ENCODE measurements around the gene SNX5. TPM values are rescaled to one million over a fixed set of nuclear protein-coding genes. Genes with fewer than 3 reads are reported as not detected.
A peak's percentile ranks its signal among the peaks of the same experiment; 100 is the strongest.

Gene SNX5
- total and polyA plus RNA-seq, 2 of the 13 experiments (the other 11 are each of a cell fraction or from before 2014, with no cell fraction given) = 664 to 1,040 TPM

DNA sequence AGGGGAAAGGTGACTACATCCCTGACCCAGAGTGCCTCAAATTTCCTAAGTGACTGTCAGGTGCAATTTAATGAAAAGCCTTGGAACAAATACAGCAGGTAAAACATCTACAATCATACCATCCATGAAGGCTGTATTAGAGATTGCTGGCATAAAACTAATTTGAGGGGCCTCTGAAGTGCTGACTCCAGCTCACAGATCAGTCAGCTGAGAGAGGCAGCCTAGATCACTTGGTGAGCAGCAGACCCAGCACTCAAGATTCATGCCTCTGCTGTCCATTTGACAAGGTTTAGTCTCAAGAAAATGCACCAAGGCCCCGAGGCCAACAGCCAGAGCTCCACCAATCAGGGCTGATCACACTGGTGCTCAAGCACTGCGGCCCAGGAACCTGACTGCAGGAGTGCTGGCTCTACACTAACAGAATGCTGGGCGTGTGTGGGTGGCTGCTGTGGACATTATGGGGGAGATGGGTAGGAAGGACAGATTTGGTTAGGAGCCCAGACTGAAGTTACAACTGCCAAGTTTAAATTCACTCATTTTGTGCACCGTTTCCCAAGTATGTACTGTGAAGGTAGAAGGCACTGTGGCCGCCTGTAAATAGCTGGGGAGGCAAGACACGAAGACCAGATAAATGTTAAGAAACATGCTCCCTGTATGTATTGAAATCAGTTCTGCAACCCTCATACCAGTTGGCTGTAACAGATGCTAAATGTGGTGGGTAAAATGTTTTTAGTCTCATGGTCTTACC is 28.2 kb downstream of the SNX5 start (continued):
- TF ChIP-seq ZNF646 (CRISPR knock-in tag; IDR thresholded peaks at IDR 0.05) (no peak), ZNF766 (CRISPR knock-in tag; IDR thresholded peaks at IDR 0.05; ENCODE audit: borderline replicate concordance) (0 out of 2 replicates have a peak, but pooled peaks have one; percentile 24), ZNF543 (CRISPR knock-in tag; IDR thresholded peaks at IDR 0.05) (no peak), ZSCAN31 (CRISPR knock-in tag; IDR thresholded peaks at IDR 0.05; ENCODE audit: low read depth) (peak; percentile 6; the same call in 1 of the 2 replicates), TERF1 (CRISPR knock-in tag; IDR thresholded peaks at IDR 0.05) (no peak), ZNF83 (CRISPR knock-in tag; IDR thresholded peaks at IDR 0.05; ENCODE audit: borderline replicate concordance) (no peak), DPF2 (CRISPR knock-in tag; IDR thresholded peaks at IDR 0.05; ENCODE audit: borderline replicate concordance, low read depth) (no peak; the same call in 1 of the 2 replicates), TAF1 (CRISPR knock-in tag; IDR thresholded peaks at IDR 0.05) (0 out of 2 replicates have a peak, but pooled peaks have one; percentile 31), TOE1 (CRISPR knock-in tag; IDR thresholded peaks at IDR 0.05) (no peak), ZFP82 (CRISPR knock-in tag; IDR thresholded peaks at IDR 0.05; ENCODE audit: borderline replicate concordance) (no peak), ZKSCAN1 (IDR thresholded peaks at IDR 0.05; ENCODE audit: low read length) (no peak)
- TF ChIP-seq, protein P1, sequence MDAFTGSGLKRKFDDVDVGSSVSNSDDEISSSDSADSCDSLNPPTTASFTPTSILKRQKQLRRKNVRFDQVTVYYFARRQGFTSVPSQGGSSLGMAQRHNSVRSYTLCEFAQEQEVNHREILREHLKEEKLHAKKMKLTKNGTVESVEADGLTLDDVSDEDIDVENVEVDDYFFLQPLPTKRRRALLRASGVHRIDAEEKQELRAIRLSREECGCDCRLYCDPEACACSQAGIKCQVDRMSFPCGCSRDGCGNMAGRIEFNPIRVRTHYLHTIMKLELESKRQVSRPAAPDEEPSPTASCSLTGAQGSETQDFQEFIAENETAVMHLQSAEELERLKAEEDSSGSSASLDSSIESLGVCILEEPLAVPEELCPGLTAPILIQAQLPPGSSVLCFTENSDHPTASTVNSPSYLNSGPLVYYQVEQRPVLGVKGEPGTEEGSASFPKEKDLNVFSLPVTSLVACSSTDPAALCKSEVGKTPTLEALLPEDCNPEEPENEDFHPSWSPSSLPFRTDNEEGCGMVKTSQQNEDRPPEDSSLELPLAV (CRISPR knock-in tag; conservative IDR thresholded peaks at IDR 0.05; ENCODE audit: low read depth) = peak; percentile 86; the same call in 1 of the 2 replicates
- TF ChIP-seq, protein P2, sequence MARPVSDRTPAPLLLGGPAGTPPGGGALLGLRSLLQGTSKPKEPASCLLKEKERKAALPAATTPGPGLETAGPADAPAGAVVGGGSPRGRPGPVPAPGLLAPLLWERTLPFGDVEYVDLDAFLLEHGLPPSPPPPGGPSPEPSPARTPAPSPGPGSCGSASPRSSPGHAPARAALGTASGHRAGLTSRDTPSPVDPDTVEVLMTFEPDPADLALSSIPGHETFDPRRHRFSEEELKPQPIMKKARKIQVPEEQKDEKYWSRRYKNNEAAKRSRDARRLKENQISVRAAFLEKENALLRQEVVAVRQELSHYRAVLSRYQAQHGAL (CRISPR knock-in tag; IDR thresholded peaks at IDR 0.05; ENCODE audit: not compliant biosample characterization) = peak; percentile 70
